ENCODE measurements around the gene NFE2.
A peak's percentile ranks its signal among the peaks of the same experiment; 100 is the strongest.

The NFE2 gene

DNA sequence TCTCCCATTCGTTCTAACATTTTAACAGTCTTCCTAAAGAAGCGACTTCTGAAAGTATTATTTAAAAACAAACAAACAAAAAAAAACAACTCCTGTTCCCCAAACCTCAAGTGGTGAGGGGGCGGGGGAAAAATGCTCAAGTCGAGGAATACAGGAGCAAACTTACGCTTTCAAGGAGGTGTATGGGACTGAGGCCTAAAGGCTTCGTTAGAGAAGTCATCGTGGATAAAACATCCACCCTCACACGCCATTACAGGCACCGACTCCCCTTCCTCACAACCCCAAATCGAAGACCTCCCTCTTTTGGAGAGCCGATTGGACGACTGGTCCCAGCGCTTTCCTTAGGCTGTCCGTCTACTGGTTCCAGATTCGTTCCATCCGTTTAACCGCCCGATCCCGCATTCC lies 21.6 kb downstream of the NFE2 start (continued):
- no peak; the same call in 1 of the 2 replicates for TF ChIP-seq ZBTB1 (tag by site-specific recombination; IDR thresholded peaks at IDR 0.05)
- peak; percentile 15; the same call in 1 of the 2 replicates for TF ChIP-seq YY1 (tag by site-specific recombination; IDR thresholded peaks at IDR 0.05)
- TF ChIP-seq ZEB2 (tag by site-specific recombination; IDR thresholded peaks at IDR 0.05), result 0 out of 2 replicates have a peak, but pooled peaks have one; percentile 68
- no peak for TF ChIP-seq CTCF (tag by site-specific recombination; IDR thresholded peaks at IDR 0.05)
- TF ChIP-seq ZFP37 (tag by site-specific recombination; IDR thresholded peaks at IDR 0.05), result no peak
- no peak for TF ChIP-seq ZNF184 (tag by site-specific recombination; IDR thresholded peaks at IDR 0.05)
- TF ChIP-seq ZFHX2 (tag by site-specific recombination; conservative IDR thresholded peaks at IDR 0.05), result no peak
- TF ChIP-seq, protein P1, sequence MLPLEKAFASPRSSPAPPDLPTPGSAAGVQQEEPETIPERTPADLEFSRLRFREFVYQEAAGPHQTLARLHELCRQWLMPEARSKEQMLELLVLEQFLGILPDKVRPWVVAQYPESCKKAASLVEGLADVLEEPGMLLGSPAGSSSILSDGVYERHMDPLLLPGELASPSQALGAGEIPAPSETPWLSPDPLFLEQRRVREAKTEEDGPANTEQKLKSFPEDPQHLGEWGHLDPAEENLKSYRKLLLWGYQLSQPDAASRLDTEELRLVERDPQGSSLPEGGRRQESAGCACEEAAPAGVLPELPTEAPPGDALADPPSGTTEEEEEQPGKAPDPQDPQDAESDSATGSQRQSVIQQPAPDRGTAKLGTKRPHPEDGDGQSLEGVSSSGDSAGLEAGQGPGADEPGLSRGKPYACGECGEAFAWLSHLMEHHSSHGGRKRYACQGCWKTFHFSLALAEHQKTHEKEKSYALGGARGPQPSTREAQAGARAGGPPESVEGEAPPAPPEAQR (tag by site-specific recombination; IDR thresholded peaks at IDR 0.05), result no peak
- TF ChIP-seq KLF1 (tag by site-specific recombination; IDR thresholded peaks at IDR 0.05), result no peak
- no peak for TF ChIP-seq ZNF354C (tag by site-specific recombination; IDR thresholded peaks at IDR 0.05; ENCODE audit: borderline replicate concordance, low read depth)
- TF ChIP-seq EGR2 (tag by site-specific recombination; IDR thresholded peaks at IDR 0.05; ENCODE audit: low read depth), result no peak
- peak; percentile 58; the same call in 1 of the 2 replicates for TF ChIP-seq ZNF391 (tag by site-specific recombination; IDR thresholded peaks at IDR 0.05; ENCODE audit: borderline replicate concordance, low read depth)
- no peak for TF ChIP-seq ZBTB11 (tag by site-specific recombination; conservative IDR thresholded peaks at IDR 0.05; ENCODE audit: low read depth)
- TF ChIP-seq, protein P2, sequence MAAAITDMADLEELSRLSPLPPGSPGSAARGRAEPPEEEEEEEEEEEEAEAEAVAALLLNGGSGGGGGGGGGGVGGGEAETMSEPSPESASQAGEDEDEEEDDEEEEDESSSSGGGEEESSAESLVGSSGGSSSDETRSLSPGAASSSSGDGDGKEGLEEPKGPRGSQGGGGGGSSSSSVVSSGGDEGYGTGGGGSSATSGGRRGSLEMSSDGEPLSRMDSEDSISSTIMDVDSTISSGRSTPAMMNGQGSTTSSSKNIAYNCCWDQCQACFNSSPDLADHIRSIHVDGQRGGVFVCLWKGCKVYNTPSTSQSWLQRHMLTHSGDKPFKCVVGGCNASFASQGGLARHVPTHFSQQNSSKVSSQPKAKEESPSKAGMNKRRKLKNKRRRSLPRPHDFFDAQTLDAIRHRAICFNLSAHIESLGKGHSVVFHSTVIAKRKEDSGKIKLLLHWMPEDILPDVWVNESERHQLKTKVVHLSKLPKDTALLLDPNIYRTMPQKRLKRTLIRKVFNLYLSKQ (tag by site-specific recombination; IDR thresholded peaks at IDR 0.05; ENCODE audit: borderline replicate concordance), result no peak
- TF ChIP-seq ZNF677 (tag by site-specific recombination; IDR thresholded peaks at IDR 0.05), result no peak
- TF ChIP-seq, protein P3, sequence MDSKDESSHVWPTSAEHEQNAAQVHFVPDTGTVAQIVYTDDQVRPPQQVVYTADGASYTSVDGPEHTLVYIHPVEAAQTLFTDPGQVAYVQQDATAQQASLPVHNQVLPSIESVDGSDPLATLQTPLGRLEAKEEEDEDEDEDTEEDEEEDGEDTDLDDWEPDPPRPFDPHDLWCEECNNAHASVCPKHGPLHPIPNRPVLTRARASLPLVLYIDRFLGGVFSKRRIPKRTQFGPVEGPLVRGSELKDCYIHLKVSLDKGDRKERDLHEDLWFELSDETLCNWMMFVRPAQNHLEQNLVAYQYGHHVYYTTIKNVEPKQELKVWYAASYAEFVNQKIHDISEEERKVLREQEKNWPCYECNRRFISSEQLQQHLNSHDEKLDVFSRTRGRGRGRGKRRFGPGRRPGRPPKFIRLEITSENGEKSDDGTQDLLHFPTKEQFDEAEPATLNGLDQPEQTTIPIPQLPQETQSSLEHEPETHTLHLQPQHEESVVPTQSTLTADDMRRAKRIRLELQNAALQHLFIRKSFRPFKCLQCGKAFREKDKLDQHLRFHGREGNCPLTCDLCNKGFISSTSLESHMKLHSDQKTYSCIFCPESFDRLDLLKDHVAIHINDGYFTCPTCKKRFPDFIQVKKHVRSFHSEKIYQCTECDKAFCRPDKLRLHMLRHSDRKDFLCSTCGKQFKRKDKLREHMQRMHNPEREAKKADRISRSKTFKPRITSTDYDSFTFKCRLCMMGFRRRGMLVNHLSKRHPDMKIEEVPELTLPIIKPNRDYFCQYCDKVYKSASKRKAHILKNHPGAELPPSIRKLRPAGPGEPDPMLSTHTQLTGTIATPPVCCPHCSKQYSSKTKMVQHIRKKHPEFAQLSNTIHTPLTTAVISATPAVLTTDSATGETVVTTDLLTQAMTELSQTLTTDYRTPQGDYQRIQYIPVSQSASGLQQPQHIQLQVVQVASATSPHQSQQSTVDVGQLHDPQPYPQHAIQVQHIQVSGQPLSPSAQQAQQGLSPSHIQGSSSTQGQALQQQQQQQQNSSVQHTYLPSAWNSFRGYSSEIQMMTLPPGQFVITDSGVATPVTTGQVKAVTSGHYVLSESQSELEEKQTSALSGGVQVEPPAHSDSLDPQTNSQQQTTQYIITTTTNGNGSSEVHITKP (tag by site-specific recombination; IDR thresholded peaks at IDR 0.05), result no peak
- no peak for TF ChIP-seq ZNF202 (tag by site-specific recombination; IDR thresholded peaks at IDR 0.05; ENCODE audit: borderline replicate concordance)
- TF ChIP-seq SCRT2 (tag by site-specific recombination; IDR thresholded peaks at IDR 0.05), result no peak
- 0 out of 2 replicates have a peak, but pooled peaks have one; percentile 38 for TF ChIP-seq REPIN1 (tag by site-specific recombination; IDR thresholded peaks at IDR 0.05; ENCODE audit: low read depth)
- no peak for TF ChIP-seq ZNF138 (tag by site-specific recombination; IDR thresholded peaks at IDR 0.05; ENCODE audit: borderline replicate concordance)
- no peak for TF ChIP-seq ZNF174 (tag by site-specific recombination; IDR thresholded peaks at IDR 0.05)
- no peak for TF ChIP-seq ZNF596 (tag by site-specific recombination; IDR thresholded peaks at IDR 0.05)
- no peak for TF ChIP-seq ZNF776 (tag by site-specific recombination; IDR thresholded peaks at IDR 0.05; ENCODE audit: borderline replicate concordance)
- no peak for TF ChIP-seq ZBTB20 (tag by site-specific recombination; IDR thresholded peaks at IDR 0.05)
- no peak for TF ChIP-seq ZSCAN5A (tag by site-specific recombination; IDR thresholded peaks at IDR 0.05)
- TF ChIP-seq ZNF837 (tag by site-specific recombination; IDR thresholded peaks at IDR 0.05), result no peak
- TF ChIP-seq WT1 (tag by site-specific recombination; IDR thresholded peaks at IDR 0.05), result no peak

All from HEK293 (cell line).